ENCODE measurements around the gene DENND1A.
A peak's percentile ranks its signal among the peaks of the same experiment; 100 is the strongest.
"Not testable (repeated sequence)": the region's sequence is repeated elsewhere in the genome, so short reads cannot be mapped to it uniquely, and the experiment has no call there.

The DENND1A gene

GRCh38 chr9:123820139-123820538 lies 109.8 kb downstream of the DENND1A start:
- Histone ChIP-seq H3K27me3 (no peaks in the 10 kb centered on the region), H3K9me3 (replicated peaks in 1 of 11) (peaks cover 0 to 4% (median 0%) of the 10 kb centered on the region in 11 experiments; a peak in 1 of 22 replicates), H3K4me3 (no peak overlapping the region), H3K36me3 (peaks cover 0 to 19% (median 0%) of the 10 kb centered on the region in 11 experiments; a peak in 4 of 22 replicates), H4K20me1 (peaks cover 0 to 48% (median 9%) of the 10 kb centered on the region in 11 experiments; a peak in 8 of 22 replicates), H3K27ac (peak overlapping the region in 3 of 11 experiments; percentile 15 to 29 (median 24); a peak in 3 of 22 replicates), H3K4me1 (peaks cover 0 to 22% (median 3%) of the 10 kb centered on the region in 10 experiments; a peak in 10 of 20 replicates), H3K4me2 (peak overlapping the region in 5 of 11 experiments; percentile 0 to 68 (median 35); a peak in 7 of 22 replicates), H3K9ac (no peak overlapping the region)
- TF ChIP-seq Cebpa-rat (IDR thresholded peaks at IDR 0.05): no peak

DNA sequence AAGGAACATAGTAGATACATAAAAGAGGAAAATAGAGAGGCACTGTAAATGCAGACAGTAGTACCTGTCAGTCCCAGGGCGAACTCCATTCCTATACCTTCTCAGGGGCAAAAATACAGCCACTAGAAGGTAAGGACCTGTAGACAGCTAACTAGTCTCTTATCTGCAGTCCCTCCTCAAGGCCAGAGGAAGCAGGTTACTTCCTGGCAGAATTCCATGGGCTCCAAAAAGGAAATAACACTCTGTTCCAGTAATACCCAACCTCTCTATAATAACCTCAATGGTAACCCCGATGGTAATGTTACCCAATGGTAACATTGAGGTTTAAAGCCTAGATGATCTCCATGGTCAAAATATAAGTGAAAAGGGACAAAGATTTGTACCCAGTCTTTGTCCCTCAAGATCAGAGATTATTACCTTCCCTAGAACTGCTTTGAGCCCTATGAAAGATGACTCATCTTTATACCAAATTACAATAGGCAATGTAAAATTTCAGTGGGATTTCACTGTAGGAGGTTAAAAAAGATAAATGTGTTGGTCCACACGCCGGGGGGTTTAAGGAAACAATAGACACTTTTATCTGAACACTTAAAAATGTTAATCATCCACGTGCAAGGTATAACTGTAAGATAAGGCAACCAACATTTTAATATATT lies 113.0 kb downstream of the DENND1A start:
- peaks cover 0 to 58% (median 6%) of the 10 kb centered on the region in 11 experiments; a peak in 8 of 22 replicates for H4K20me1 ChIP-seq

GRCh38 chr9:123815856-123816255 lies 114.1 kb downstream of the DENND1A start:
- H3K9me3 ChIP-seq (replicated peaks in 1 of 11); H3K4me2 ChIP-seq; H3K4me3 ChIP-seq; H3K27me3 ChIP-seq; H3K9ac ChIP-seq; H3K27ac ChIP-seq: not testable (repeated sequence)
- Histone ChIP-seq H4K20me1 (peaks cover 0 to 62% (median 9%) of the 10 kb centered on the region in 11 experiments; a peak in 8 of 22 replicates), H3K36me3 (peaks cover 0 to 19% (median 0%) of the 10 kb centered on the region in 11 experiments; a peak in 3 of 22 replicates), H3K4me1 (peaks cover 0 to 30% (median 13%) of the 10 kb centered on the region in 10 experiments; a peak in 13 of 20 replicates)

More for the DNA sequence above, 113.0 kb downstream of the DENND1A start:
- H3K9me3 ChIP-seq (replicated peaks in 1 of 11): peaks cover 0 to 4% (median 0%) of the 10 kb centered on the region in 11 experiments; a peak in 2 of 22 replicates
- no peak overlapping the region for H3K9ac ChIP-seq
- no peak overlapping the region for H3K4me3 ChIP-seq
- H3K4me1 ChIP-seq: peaks cover 0 to 30% (median 13%) of the 10 kb centered on the region in 10 experiments; a peak in 13 of 20 replicates
- no peaks in the 10 kb centered on the region for H3K27me3 ChIP-seq
- H3K27ac ChIP-seq: no peak overlapping the region
- peak overlapping the region in 2 of 11 experiments; percentile 20 to 37; a peak in 2 of 22 replicates for H3K4me2 ChIP-seq
- peaks cover 0 to 18% (median 0%) of the 10 kb centered on the region in 11 experiments; a peak in 3 of 22 replicates for H3K36me3 ChIP-seq
- no peak for TF ChIP-seq Cebpa-rat (IDR thresholded peaks at IDR 0.05)

GRCh38 chr9:123814496-123814895 lies 115.4 kb downstream of the DENND1A start:
- H3K9ac ChIP-seq: no peak overlapping the region
- peaks cover 0 to 67% (median 13%) of the 10 kb centered on the region in 11 experiments; a peak in 9 of 22 replicates for H4K20me1 ChIP-seq

DNA sequence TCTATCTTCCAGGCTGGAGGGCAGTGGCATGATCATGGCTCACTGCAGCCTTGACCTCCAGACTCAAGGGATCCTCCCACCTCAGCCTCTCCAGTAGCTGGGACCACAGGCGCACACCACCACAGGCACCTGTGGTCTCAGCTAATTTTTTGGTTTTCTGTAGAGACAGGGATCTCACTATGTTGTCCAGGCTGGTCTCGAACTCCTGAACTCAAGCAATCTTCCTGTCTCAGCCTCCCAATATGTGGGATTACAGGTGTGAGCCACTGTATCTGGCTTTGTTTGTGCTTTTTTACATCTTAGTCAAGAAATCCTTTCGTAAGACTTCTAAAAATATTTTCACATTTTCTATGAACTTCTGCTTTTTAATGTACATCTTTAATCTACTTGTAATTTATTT lies 116.9 kb downstream of the DENND1A start:
- H3K9me3 ChIP-seq (replicated peaks in 1 of 11): peaks cover 0 to 3% (median 0%) of the 10 kb centered on the region in 11 experiments; a peak in 1 of 22 replicates
- H3K27ac ChIP-seq: peak overlapping the region in 4 of 11 experiments; percentile 22 to 48 (median 43); a peak in 5 of 22 replicates
- no peak overlapping the region for H3K4me3 ChIP-seq
- peaks cover 0 to 22% (median 10%) of the 10 kb centered on the region in 10 experiments; a peak in 13 of 20 replicates for H3K4me1 ChIP-seq
- peak overlapping the region in 7 of 11 experiments; percentile 6 to 51 (median 41); a peak in 10 of 22 replicates for H3K4me2 ChIP-seq
- H3K36me3 ChIP-seq: peaks cover 0 to 18% (median 0%) of the 10 kb centered on the region in 11 experiments; a peak in 3 of 22 replicates
- H4K20me1 ChIP-seq: peaks cover 0 to 81% (median 18%) of the 10 kb centered on the region in 11 experiments; a peak in 9 of 22 replicates
- no peak for TF ChIP-seq Cebpa-rat (IDR thresholded peaks at IDR 0.05)
- H3K27me3 ChIP-seq: no peaks in the 10 kb centered on the region
- H3K9ac ChIP-seq: no peak overlapping the region

More at GRCh38 chr9:123814496-123814895, 115.4 kb downstream of the DENND1A start:
- peaks cover 0 to 3% (median 0%) of the 10 kb centered on the region in 11 experiments; a peak in 1 of 22 replicates for H3K9me3 ChIP-seq (replicated peaks in 1 of 11)
- TF ChIP-seq Cebpa-rat (IDR thresholded peaks at IDR 0.05): no peak
- no peak overlapping the region for H3K4me3 ChIP-seq
- no peak overlapping the region for H3K4me2 ChIP-seq
- no peak overlapping the region for H3K27ac ChIP-seq
- H3K36me3 ChIP-seq: peaks cover 0 to 25% (median 0%) of the 10 kb centered on the region in 11 experiments; a peak in 3 of 22 replicates
- peaks cover 0 to 22% (median 10%) of the 10 kb centered on the region in 10 experiments; a peak in 13 of 20 replicates for H3K4me1 ChIP-seq
- H3K27me3 ChIP-seq: no peaks in the 10 kb centered on the region

GRCh38 chr9:123807251-123807650 lies 122.7 kb downstream of the DENND1A start:
- Histone ChIP-seq H3K4me2 (no peak overlapping the region), H3K4me1 (no peaks in the 10 kb centered on the region), H3K9ac (no peak overlapping the region), H3K27ac (no peak overlapping the region), H3K9me3 (replicated peaks in 1 of 11) (peaks cover 0 to 5% (median 0%) of the 10 kb centered on the region in 11 experiments; a peak in 1 of 22 replicates), H3K4me3 (no peak overlapping the region), H4K20me1 (peaks cover 0 to 85% (median 13%) of the 10 kb centered on the region in 11 experiments; a peak in 11 of 22 replicates), H3K27me3 (no peaks in the 10 kb centered on the region), H3K36me3 (peaks cover 0 to 43% (median 0%) of the 10 kb centered on the region in 11 experiments; a peak in 4 of 22 replicates)
- no peak for TF ChIP-seq Cebpa-rat (IDR thresholded peaks at IDR 0.05)

- H3K36me3 ChIP-seq: peaks cover 0 to 43% (median 0%) of the 10 kb centered on the region in 11 experiments; a peak in 4 of 22 replicates
- H3K9me3 ChIP-seq (replicated peaks in 1 of 11): peaks cover 0 to 5% (median 0%) of the 10 kb centered on the region in 11 experiments; a peak in 1 of 22 replicates
- TF ChIP-seq Cebpa-rat (IDR thresholded peaks at IDR 0.05): no peak
These were observed 123.1 kb downstream of the DENND1A start for GRCh38 chr9:123806829-123807228.

DNA sequence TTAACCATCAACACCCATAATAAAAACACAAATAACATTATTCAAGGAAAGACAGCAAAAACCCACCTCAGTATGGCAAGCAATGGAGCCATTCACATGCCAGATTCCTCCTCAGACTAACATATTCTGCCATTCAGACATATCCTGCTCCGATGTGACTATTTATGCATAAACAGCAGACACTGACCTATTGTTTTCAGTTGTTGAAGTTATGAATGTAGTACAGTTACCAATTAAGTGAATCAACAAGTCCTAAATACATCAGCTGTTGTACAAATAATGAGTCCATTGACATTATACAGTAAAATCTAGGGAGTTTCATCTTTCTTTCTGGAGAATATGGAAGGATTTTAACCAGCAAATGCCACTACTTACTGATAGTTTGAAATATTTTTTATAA lies 131.7 kb downstream of the DENND1A start:
- Histone ChIP-seq H3K9ac (no peak overlapping the region), H3K4me2 (no peak overlapping the region), H3K4me3 (no peak overlapping the region), H3K4me1 (peaks cover 0 to 17% (median 6%) of the 10 kb centered on the region in 10 experiments; a peak in 11 of 20 replicates), H3K27me3 (no peaks in the 10 kb centered on the region), H3K9me3 (replicated peaks in 1 of 11) (peaks cover 0 to 9% (median 0%) of the 10 kb centered on the region in 11 experiments; a peak in 3 of 22 replicates), H4K20me1 (peaks cover 0 to 96% (median 57%) of the 10 kb centered on the region in 11 experiments; a peak in 19 of 22 replicates), H3K27ac (no peak overlapping the region), H3K36me3 (no peaks in the 10 kb centered on the region)
- no peak for TF ChIP-seq Cebpa-rat (IDR thresholded peaks at IDR 0.05)

More at GRCh38 chr9:123806829-123807228, 123.1 kb downstream of the DENND1A start:
- no peak overlapping the region for H3K4me2 ChIP-seq
- no peak overlapping the region for H3K9ac ChIP-seq
- H3K27ac ChIP-seq: no peak overlapping the region
- H3K4me3 ChIP-seq: no peak overlapping the region
- peaks cover 0 to 86% (median 17%) of the 10 kb centered on the region in 11 experiments; a peak in 12 of 22 replicates for H4K20me1 ChIP-seq
- no peaks in the 10 kb centered on the region for H3K27me3 ChIP-seq
- H3K4me1 ChIP-seq: no peaks in the 10 kb centered on the region
